ENCODE results near the gene IL22RA2.

DNA sequence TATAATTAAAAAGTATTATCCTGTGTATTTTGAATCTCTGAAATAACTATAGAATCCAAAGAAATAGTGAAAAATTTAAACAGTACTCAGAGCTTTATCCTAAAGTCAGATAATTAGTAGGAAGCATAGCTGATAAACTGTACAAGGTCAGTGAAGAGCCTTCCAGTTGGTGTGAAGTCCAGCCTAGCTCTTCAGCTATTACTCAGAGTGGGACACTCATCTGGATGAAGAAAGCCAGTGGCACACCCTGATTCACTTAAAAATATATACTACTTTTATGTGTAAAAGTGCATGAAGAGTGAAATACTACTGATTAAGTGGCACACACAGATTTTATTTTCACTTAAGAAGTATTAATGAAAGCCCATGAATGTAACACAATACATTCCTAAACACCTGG is 42.7 kb upstream of the IL22RA2 start:
- TF ChIP-seq EZH2 (IDR thresholded peaks at IDR 0.05; ENCODE audit: insufficient read depth, poor library complexity, severe bottlenecking) (no peak), EZH2phosphoT487 (IDR thresholded peaks at IDR 0.05; ENCODE audit: insufficient read depth, low read depth) (no peak)
